ENCODE measurements around the gene HSH2D.

DNA sequence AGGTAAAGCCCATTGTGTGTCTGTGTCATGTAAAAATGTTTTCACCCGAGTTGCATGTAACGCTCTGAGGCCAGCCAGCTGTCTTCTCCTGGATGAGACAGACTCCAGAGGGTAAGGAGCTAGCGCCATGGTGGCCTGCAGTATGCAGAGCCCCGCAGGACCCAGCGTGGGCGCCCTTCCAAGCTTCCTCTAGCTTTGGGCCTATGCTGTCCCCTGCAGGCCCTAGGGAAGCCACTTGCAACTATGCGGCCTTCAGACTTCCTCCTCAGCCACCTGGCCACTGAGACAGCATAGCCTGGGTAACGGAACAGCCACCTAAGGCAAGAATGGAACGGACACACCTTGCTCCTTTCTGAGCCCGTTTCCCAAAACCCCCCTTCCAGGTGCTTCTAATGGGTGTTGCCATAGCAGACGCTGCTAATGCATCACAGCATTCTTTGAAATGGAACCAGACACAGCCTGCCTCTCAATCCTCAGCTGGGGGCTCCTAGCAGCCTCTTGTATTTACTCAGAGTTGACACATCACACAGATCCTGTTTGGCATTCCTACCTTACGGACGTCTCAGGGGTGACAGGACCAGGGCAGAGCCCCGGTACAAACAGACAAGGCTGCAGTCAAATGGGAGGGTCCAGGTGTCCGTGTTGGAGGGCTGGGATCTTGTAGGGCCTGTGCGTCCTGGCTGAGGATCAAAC lies 47.9 kb downstream of the HSH2D start:
- no peak for TF ChIP-seq CTCF (IDR thresholded peaks at IDR 0.05)
- TF ChIP-seq POLR2A (IDR thresholded peaks at IDR 0.05): no peak

Measured in Peyer's patch (tissue), 4 donors.